Stimulated activated CD8-positive, alpha-beta memory T cell treated with anti-CD3 and anti-CD28 coated beads, Interleukin-7, amount 100 ng/mL, for 1 hour (primary cell): Measurements from ENCODE around the gene FIBP.

Experiments
- DNase-seq, 2 donors: peaks; one replicate each; pipeline ENCODE4 v3.0.0-alpha.2; 2020; ENCODE audit warnings: low read depth in 2 of 2

The FIBP gene

GRCh38 chr11:65890324-65891218 lies 2.3 kb upstream of the FIBP start, which contains the start of gene CCDC85B:
TSS of gene CCDC85B (plus strand) at chr11:65890673. CDS start at chr11:65890784, 111 bp downstream.
- DNase-seq = peak; percentile 98 to 99

DNA sequence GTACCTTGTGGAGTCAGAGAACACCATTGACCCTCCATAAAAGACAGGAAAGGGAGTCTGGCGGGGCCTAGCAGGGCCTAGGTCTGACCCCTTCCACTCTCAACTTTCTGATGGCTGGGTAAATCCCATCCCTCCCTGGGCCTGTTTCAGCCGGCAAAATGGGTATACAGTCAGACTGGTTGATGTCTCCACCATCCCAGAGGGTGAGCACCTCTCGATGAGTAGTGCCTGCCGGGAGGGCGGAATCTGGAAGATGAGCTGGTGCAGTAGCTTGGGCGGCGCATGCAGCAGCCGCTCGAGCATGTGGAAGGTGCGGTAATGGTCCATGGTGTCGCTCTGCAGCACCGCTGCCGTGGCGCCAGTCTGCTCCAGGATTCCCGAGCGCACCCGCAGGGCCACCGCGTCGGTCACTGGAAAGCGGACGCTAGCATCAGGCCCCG lies 528 bp downstream of the FIBP start:
- DNase-seq = no peak

- no peak for DNase-seq
Measured at GRCh38 chr11:65886826-65887722, 1.2 kb downstream of the FIBP start.

DNA sequence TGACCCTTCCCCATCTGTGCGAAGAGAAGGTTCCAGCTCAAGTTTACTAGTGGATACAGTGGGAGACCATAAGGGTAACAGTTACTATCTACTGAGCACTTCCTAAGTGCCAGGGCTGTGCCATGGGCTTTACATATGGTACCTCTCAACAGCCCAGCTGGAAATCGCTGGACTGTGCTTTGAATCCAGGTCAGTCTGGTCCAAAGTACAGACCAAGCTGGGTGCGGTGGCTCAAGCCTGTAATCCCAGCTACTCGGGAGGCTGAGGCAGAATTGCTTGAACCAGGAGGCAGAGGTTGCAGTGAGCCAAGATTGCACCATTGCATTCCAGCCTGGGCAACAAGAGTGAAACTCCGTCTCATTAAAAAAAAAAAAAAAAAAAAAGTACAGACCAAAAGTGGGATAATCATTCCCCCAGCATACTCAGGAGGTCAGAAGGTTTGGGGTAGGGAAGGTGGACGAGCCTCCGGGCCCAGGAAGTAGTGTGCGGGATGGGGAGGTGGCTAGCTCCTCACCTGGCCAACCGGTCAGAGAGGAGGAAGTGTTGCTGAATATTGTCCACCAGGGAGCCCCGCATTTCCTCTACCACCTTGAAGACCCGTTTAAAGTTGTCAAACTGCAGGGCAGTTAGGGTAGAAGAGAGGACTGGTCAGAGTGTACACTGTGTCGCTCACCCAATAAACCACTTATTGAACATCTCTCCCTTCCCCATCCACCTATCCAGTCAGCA lies 2.3 kb downstream of the FIBP start:
- no peak for DNase-seq

DNA sequence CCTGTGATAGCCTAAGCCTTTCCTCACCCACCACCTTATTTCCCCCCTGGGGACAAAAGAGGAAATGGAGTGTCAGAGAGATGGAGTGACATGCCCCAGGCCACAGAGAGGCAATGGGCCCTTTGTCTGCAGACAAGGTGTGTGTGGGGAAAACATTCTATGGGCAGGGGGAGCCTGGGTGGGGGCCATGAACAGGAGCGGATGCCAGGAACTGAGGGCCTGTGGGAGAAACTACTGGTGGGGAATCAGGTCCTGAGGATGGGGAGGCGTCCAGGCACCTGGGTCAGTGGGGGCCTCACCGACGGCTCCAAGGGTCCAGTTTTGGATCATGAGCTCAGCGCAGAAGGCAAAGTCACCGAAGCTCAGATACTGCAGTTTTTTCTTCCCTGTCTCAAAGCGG lies 3.0 kb downstream of the FIBP start:
- no peak for DNase-seq

DNA sequence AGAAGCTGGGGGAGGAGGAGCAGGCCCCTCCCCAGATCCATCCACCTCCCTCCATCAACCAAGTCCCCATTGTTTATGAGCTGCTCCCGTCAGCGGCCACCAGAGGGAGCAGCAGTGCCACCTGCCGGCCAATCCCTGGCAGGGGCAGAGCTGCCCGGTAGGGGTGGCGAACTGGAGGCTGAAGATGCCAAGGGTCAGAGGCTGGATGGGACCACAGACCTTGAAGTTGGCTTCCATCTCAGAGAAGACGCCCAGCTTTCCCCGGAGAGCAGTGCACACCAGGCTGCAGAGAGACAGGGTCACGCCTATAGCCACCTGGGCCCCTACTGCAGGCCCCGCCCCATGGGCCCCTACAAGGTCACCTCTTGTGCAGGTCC lies 3.6 kb downstream of the FIBP start:
- DNase-seq = peak; percentile 60 to 65

- no peak for DNase-seq
Measured at GRCh38 chr11:65883786-65884715, 4.2 kb downstream of the FIBP start.

DNA sequence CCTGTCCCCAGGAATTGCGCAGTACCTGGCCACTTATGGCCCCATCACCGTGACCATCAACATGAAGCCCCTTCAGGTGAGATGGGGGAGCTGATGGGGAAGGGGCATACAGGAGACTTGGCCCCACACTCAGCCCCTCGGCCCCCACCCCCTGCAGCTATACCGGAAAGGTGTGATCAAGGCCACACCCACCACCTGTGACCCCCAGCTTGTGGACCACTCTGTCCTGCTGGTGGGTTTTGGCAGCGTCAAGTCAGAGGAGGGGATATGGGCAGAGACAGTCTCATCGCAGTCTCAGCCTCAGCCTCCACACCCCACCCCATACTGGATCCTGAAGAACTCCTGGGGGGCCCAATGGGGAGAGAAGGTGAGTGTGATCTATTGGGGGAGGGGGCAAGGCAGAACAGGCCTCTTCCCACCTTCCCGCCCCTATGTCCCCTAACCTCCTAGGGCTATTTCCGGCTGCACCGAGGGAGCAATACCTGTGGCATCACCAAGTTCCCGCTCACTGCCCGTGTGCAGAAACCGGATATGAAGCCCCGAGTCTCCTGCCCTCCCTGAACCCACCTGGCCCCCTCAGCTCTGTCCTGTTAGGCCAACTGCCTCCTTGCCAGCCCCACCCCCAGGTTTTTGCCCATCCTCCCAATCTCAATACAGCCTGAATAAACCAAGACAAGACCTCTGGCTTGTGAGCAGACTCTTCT lies 5.1 kb downstream of the FIBP start:
- DNase-seq = no peak

GRCh38 chr11:65882120-65883057 lies 5.9 kb downstream of the FIBP start:
- no peak for DNase-seq

DNA sequence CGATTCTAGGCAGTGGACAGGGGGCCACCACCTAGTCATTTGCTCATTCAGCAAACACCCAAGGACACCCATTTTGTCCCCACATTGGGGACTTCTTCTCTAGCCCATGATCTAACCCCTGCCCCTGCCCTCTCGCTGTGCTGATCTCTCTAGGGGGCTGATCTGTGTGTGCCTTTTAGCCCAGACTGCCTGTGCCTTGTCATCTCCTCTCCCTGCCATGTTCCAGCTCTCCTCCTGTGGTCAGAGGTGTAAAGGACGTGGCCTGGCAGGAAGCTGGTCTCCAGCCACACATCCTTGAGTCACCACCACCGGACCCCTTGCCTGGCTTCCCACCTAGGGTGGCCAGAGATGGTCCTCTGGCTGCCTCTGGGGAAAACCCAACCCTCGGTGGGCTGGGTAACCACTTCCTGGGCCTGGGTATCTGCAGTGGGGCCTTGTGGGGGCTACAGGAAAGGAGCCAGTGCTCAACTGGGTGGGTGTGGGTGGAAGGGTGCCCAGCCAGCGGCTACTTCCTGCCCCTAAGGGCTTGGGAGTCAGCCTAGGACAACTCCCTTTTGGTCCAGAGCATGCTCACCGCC lies 7.3 kb downstream of the FIBP start:
- no peak for DNase-seq

- DNase-seq = no peak
Measured at GRCh38 chr11:65880027-65880426, 8.2 kb downstream of the FIBP start.

GRCh38 chr11:65879617-65880016 lies 8.7 kb downstream of the FIBP start, which contains the start of gene CTSW:
TSS of gene CTSW (plus strand) at chr11:65879837. CDS start at chr11:65879855, 18 bp downstream.
- DNase-seq = no peak

DNA sequence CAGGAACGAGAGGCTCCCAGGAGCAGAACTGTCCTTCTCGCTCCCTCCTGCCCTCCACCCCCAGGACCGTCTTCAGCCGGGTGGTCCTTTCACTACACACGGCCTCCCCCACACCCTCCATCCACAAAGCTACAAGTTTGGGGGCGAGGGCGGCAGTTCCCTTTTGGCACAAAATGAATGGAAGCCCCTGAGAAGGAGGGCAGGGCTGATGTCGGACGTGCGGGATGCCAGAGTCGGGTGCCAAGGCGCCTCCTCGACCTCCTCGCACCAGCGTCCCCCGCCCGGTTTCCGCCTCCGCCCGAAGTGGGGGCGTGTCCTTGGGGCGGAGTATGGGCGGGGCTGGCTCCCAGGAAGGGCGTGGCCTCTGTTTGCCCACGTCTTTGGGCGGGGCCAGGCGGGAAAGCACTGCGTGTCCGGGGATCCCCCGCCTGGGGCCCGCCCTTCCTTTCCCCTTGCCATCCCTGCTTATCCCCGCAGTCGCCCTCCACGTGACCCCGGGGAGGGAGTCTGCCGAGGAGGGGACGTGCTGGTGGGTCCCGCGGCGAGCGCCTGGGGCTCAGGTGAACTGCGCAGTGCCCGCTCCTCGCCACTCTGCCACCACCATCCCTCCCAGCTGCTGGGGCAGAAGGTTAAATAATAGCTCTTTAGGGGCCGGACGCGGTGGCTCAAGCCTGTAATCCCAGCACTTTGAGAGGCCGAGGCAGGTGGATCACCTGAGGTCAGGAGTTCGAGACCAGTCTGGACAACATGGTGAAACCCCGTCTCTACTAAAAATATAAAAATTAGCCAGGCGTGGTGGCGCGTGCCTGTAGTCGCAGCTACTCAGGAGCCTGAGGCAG lies 14.7 kb downstream of the FIBP start:
- peak; percentile 96 to 98 for DNase-seq

DNA sequence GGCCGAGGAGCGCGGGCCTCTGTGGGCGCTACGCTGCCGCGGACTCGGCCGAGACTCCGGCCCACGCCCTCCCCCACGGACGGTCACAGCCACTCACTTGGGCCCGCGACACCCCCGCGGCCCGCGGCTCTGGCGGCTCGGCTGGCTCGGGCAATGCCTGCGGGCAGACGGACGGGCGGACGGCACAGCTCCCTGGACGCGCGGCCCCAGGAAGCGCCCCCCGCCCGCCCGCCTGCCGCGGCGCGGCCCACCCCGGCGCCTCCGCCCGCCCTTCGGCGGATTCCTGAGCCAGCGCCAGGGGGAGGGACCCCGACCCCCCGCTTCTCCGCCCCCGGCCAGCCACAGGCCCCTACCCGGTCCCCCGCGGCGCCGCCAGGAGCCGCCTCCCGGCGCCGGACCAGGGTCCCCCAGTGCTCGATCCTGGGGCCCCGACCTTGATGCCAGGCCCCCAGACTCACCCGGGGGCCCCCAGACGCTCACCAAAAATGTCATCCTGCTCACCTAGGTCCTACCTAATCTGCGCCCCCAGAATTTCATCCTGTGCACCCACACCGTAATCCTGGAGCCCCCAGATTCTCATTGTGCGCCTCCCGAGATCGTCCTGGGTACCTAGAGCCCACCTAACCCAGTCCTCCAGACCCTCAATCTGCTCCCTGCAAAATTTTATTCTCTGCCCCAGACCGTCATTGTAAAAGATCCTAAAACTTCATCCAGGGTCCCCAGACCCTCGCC lies 15.5 kb downstream of the FIBP start, which contains the start of gene EFEMP2:
TSS of gene EFEMP2 (minus strand) at position 215 of the 732 bp plus-strand sequence. CDS start 446 bp downstream, outside the sequence.
- no peak for DNase-seq

- DNase-seq = no peak
Measured at GRCh38 chr11:65871811-65872548, 16.3 kb downstream of the FIBP start.
